Osteocyte (in vitro differentiated cells): Measurements from ENCODE around the gene ASXL1. TPM values are rescaled to one million over a fixed set of nuclear protein-coding genes. Genes with fewer than 3 reads are reported as not detected.

Experiments
- DNase-seq: peaks from one replicate; pipeline ENCODE4 v3.0.0; 2021; ENCODE audit warnings: mixed read lengths; ENCODE audit not compliant: unreplicated experiment; ENCODE audit errors: extremely low spot score
- H3K27ac Mint-ChIP-seq: one replicate; pipeline ENCODE4 v1.8.0; 2021; ENCODE audit warnings: mild to moderate bottlenecking, mixed read lengths; ENCODE audit not compliant: unreplicated experiment
- H3K27me3 Mint-ChIP-seq: one replicate; pipeline ENCODE4 v1.8.0; 2021; ENCODE audit warnings: mixed read lengths; ENCODE audit not compliant: unreplicated experiment
- H3K36me3 Mint-ChIP-seq: one replicate; pipeline ENCODE4 v1.8.0; 2021; ENCODE audit warnings: mixed read lengths; ENCODE audit not compliant: unreplicated experiment
- H3K4me1 Mint-ChIP-seq: one replicate; pipeline ENCODE4 v1.8.0; 2021; ENCODE audit warnings: mixed read lengths; ENCODE audit not compliant: unreplicated experiment
- H3K4me3 Mint-ChIP-seq: one replicate; pipeline ENCODE4 v1.8.0; 2021; ENCODE audit warnings: mild to moderate bottlenecking, moderate library complexity, mixed read lengths; ENCODE audit not compliant: unreplicated experiment
- H3K9me3 Mint-ChIP-seq: one replicate; pipeline ENCODE4 v1.8.0; 2021; ENCODE audit warnings: mixed read lengths; ENCODE audit not compliant: unreplicated experiment
- total RNA-seq: library from RNA; stranded (reverse); gene quantifications from 2 replicates; pipeline ENCODE4 v1.2.1, GENCODE V29; 2021
- TF ChIP-seq, protein P1 (sequence below): fragments of 200-600 bp; sonication (generic); IDR thresholded peaks from 2 replicates; pipeline ENCODE4 v1.5.0; 2021; ENCODE audit warnings: antibody characterized with exemption, mild to moderate bottlenecking, moderate library complexity

Gene ASXL1
- total RNA-seq, 1 donor from 2014 or later = 76.8 TPM

DNA sequence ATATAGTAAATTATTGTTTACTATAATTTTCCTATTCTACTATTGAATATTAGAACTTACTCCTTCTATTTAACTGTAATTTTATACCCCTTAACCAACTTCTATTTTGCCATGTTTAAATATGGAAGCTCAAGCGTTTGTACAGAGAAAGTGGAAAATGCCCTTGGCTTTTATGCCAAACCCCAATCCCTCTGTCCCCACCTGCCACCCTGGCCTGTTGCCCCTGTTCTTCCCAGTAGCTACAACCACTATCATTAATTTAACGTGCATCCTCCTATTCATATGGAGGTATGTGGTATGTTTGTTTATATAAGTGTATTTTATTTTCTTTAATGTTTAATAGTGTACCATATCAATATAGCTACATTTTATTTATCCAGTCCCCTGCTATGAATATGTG lies 58.1 kb downstream of the ASXL1 start:
- no peak overlapping the region for H3K4me3 Mint-ChIP-seq
- no peak overlapping the region for H3K27ac Mint-ChIP-seq
- TF ChIP-seq, protein P1, sequence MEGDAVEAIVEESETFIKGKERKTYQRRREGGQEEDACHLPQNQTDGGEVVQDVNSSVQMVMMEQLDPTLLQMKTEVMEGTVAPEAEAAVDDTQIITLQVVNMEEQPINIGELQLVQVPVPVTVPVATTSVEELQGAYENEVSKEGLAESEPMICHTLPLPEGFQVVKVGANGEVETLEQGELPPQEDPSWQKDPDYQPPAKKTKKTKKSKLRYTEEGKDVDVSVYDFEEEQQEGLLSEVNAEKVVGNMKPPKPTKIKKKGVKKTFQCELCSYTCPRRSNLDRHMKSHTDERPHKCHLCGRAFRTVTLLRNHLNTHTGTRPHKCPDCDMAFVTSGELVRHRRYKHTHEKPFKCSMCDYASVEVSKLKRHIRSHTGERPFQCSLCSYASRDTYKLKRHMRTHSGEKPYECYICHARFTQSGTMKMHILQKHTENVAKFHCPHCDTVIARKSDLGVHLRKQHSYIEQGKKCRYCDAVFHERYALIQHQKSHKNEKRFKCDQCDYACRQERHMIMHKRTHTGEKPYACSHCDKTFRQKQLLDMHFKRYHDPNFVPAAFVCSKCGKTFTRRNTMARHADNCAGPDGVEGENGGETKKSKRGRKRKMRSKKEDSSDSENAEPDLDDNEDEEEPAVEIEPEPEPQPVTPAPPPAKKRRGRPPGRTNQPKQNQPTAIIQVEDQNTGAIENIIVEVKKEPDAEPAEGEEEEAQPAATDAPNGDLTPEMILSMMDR = no peak
- no peaks in the 10 kb centered on the region for H3K9me3 Mint-ChIP-seq
- H3K4me1 Mint-ChIP-seq = peaks cover 26% of the 10 kb centered on the region
- no peaks in the 10 kb centered on the region for H3K27me3 Mint-ChIP-seq
- DNase-seq = no peak
- H3K36me3 Mint-ChIP-seq = peaks cover 6% of the 10 kb centered on the region

DNA sequence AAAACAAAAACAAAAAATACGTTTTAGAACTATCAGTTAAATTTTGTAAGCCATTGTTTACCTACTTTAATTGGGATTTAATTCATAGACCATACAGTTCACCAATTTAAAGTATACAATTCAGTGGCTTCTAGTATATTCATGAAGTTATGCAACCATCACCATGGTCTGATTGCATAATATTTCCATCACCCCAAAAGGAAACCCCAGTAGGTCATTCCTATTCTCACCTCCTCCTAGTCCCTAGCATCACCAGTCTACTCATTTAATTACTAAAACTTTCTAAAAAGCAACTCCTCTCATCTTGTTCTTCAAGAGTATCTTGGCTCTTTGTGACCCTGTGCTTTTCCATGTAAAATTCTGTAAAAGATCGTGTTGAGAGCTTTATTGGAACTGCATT lies 60.2 kb downstream of the ASXL1 start:
- Mint-ChIP-seq H3K4me1 (peaks cover 23% of the 10 kb centered on the region), H3K36me3 (peaks cover 6% of the 10 kb centered on the region), H3K27me3 (no peaks in the 10 kb centered on the region), H3K4me3 (no peak overlapping the region), H3K9me3 (no peaks in the 10 kb centered on the region), H3K27ac (no peak overlapping the region)
- TF ChIP-seq, protein P1 = no peak
- DNase-seq = no peak

DNA sequence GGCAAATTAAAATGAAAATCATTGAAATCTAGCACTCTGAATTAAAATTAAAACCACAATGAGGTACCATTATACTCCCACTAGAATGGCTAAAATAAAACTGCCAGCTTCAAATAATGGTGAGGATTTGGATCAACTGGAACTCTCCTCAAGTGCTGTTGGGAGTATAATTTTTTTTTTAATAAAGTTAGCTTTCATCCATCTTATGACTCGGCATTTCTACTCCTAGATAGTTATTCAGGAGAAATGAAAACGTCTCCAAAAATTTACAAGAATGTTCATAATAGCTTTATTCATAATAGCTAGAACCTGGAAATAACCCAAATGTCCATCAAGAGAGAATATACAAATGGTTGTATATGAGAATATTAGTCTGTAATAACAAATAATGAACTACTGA lies 63.2 kb downstream of the ASXL1 start:
- H3K9me3 Mint-ChIP-seq = no peaks in the 10 kb centered on the region
- TF ChIP-seq, protein P1 = no peak
- H3K27me3 Mint-ChIP-seq = no peaks in the 10 kb centered on the region
- H3K36me3 Mint-ChIP-seq = peaks cover 13% of the 10 kb centered on the region
- H3K4me1 Mint-ChIP-seq = peaks cover 8% of the 10 kb centered on the region
- H3K27ac Mint-ChIP-seq = peak overlapping the region; percentile 35
- DNase-seq = no peak
- no peak overlapping the region for H3K4me3 Mint-ChIP-seq

GRCh38 chr20:32427996-32428395 lies 69.9 kb downstream of the ASXL1 start:
- no peaks in the 10 kb centered on the region for H3K9me3 Mint-ChIP-seq
- DNase-seq = no peak
- H3K27me3 Mint-ChIP-seq = no peaks in the 10 kb centered on the region

DNA sequence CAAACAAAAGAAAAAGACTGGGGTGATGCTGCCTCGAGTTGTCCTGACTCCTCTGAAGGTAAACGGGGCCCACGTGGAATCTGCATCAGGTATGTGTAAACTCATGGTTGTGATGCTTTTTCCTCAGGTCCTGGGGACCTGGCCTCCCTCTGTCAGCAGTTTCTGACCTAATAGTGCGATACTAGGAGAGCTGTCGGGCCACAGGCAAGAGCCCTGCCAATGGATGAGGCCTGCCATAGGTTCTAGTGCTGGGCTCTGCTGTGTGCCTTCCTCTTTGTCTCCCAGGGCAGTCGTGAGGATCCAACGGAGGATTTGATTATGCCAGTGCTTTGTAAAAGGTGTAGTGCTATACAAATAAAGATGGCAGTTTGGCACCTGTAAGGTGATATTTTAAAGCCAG lies 71.2 kb downstream of the ASXL1 start:
- TF ChIP-seq, protein P1 = no peak
- H3K9me3 Mint-ChIP-seq = no peaks in the 10 kb centered on the region
- H3K27ac Mint-ChIP-seq = no peak overlapping the region
- no peak for DNase-seq
- no peaks in the 10 kb centered on the region for H3K27me3 Mint-ChIP-seq
- no peaks in the 10 kb centered on the region for H3K4me1 Mint-ChIP-seq
- no peak overlapping the region for H3K4me3 Mint-ChIP-seq
- H3K36me3 Mint-ChIP-seq = peaks cover 64% of the 10 kb centered on the region

More at GRCh38 chr20:32427996-32428395, 69.9 kb downstream of the ASXL1 start:
- Mint-ChIP-seq H3K36me3 (peaks cover 52% of the 10 kb centered on the region), H3K4me3 (no peak overlapping the region), H3K27ac (no peak overlapping the region), H3K4me1 (no peaks in the 10 kb centered on the region)
- TF ChIP-seq, protein P1 = no peak
